ENCODE data around the gene SORCS3. TPM values are rescaled to one million over a fixed set of nuclear protein-coding genes. Genes with fewer than 3 reads are reported as not detected.

Gene SORCS3
- total RNA-seq, 1 donor from 2014 or later = 0.26 TPM

GRCh38 chr10:105113666-105114065, 472.6 kb downstream of the SORCS3 start:
- TF ChIP-seq EZH2 (IDR thresholded peaks at IDR 0.05) (no peak), CTCF (IDR thresholded peaks at IDR 0.05) (no peak), EZH2phosphoT487 (IDR thresholded peaks at IDR 0.05) (no peak)
- DNase-seq (ENCODE audit: low spot score) = peak; percentile 67
- no peaks in the 10 kb centered on the region for H3K27me3 ChIP-seq

GRCh38 chr10:105121743-105122142, 480.7 kb downstream of the SORCS3 start:
- Histone ChIP-seq H3K4me2 (no peak overlapping the region), H3K27ac (no peak overlapping the region), H3K4me3 (no peak overlapping the region), H3K9ac (no peak overlapping the region), H3F3A (ENCODE audit: low read depth) (no peaks in the 10 kb centered on the region), H3K27me3 (no peaks in the 10 kb centered on the region), H3K79me2 (ENCODE audit: low read depth) (no peaks in the 10 kb centered on the region), H3K4me1 (no peaks in the 10 kb centered on the region), H3K36me3 (no peaks in the 10 kb centered on the region), H4K20me1 (ENCODE audit: low read depth) (no peaks in the 10 kb centered on the region), H2AFZ (replicated peaks) (no peak overlapping the region), H3K9me3 (ENCODE audit: low read depth) (no peaks in the 10 kb centered on the region)
- H3K27me3 Mint-ChIP-seq (ENCODE audit: insufficient read depth, low read depth) = peaks cover 4% of the 10 kb centered on the region
- no peak overlapping the region for H3K27ac Mint-ChIP-seq
- TF ChIP-seq CTCF (IDR thresholded peaks at IDR 0.05) = no peak
- H3K36me3 Mint-ChIP-seq = peaks cover 4% of the 10 kb centered on the region
- H3K9me3 Mint-ChIP-seq = peaks cover 16% of the 10 kb centered on the region
- H3K4me1 Mint-ChIP-seq = peaks cover 6% of the 10 kb centered on the region
- DNase-seq (ENCODE audit: low spot score) = no peak
- no peak overlapping the region for H3K4me3 Mint-ChIP-seq

More at GRCh38 chr10:105113666-105114065, 472.6 kb downstream of the SORCS3 start:
- Mint-ChIP-seq H3K27ac (no peak overlapping the region), H3K36me3 (peaks cover 3% of the 10 kb centered on the region), H3K4me3 (no peak overlapping the region), H3K9me3 (peaks cover 10% of the 10 kb centered on the region), H3K4me1 (peaks cover 27% of the 10 kb centered on the region), H3K27me3 (ENCODE audit: insufficient read depth, low read depth) (peaks cover 6% of the 10 kb centered on the region)
- Histone ChIP-seq H3K4me2 (peak overlapping the region; percentile 68), H3F3A (ENCODE audit: low read depth) (peaks cover 22% of the 10 kb centered on the region), H3K79me2 (ENCODE audit: low read depth) (no peaks in the 10 kb centered on the region), H3K27ac (peak overlapping the region; percentile 68), H3K9me3 (ENCODE audit: low read depth) (no peaks in the 10 kb centered on the region), H3K4me1 (peaks cover 36% of the 10 kb centered on the region), H3K4me3 (no peak overlapping the region), H3K9ac (no peak overlapping the region), H4K20me1 (ENCODE audit: low read depth) (no peaks in the 10 kb centered on the region), H3K36me3 (no peaks in the 10 kb centered on the region), H2AFZ (replicated peaks) (no peak overlapping the region)

- no peak overlapping the region for H2AFZ ChIP-seq (replicated peaks)
- no peak overlapping the region for H3K4me2 ChIP-seq
- no peaks in the 10 kb centered on the region for H4K20me1 ChIP-seq (ENCODE audit: low read depth)
- H3K9me3 Mint-ChIP-seq = peaks cover 2% of the 10 kb centered on the region
- no peaks in the 10 kb centered on the region for H3K27me3 ChIP-seq
- peaks cover 23% of the 10 kb centered on the region for H3K4me1 Mint-ChIP-seq
- no peaks in the 10 kb centered on the region for H3K36me3 ChIP-seq
- TF ChIP-seq EZH2 (IDR thresholded peaks at IDR 0.05) (no peak), EZH2phosphoT487 (IDR thresholded peaks at IDR 0.05) (no peak), CTCF (IDR thresholded peaks at IDR 0.05) (no peak)
- H3K27ac ChIP-seq = no peak overlapping the region
- H3K4me3 Mint-ChIP-seq = no peak overlapping the region
- H3K4me1 ChIP-seq = peaks cover 9% of the 10 kb centered on the region
- H3K27ac Mint-ChIP-seq = no peak overlapping the region
- no peaks in the 10 kb centered on the region for H3K79me2 ChIP-seq (ENCODE audit: low read depth)
- H3K4me3 ChIP-seq = no peak overlapping the region
- H3K9me3 ChIP-seq (ENCODE audit: low read depth) = no peaks in the 10 kb centered on the region
- no peaks in the 10 kb centered on the region for H3F3A ChIP-seq (ENCODE audit: low read depth)
- H3K27me3 Mint-ChIP-seq (ENCODE audit: insufficient read depth, low read depth) = peaks cover 5% of the 10 kb centered on the region
- no peak overlapping the region for H3K9ac ChIP-seq
- no peaks in the 10 kb centered on the region for H3K36me3 Mint-ChIP-seq
- DNase-seq (ENCODE audit: low spot score) = no peak
Observed at GRCh38 chr10:105128111-105128510, 487.0 kb downstream of the SORCS3 start.

Measured in neural progenitor cell (in vitro differentiated cells).